WTC11 (cell line): Measurements from ENCODE around the gene FOXC1. TPM values are rescaled to one million over a fixed set of nuclear protein-coding genes. Genes with fewer than 3 reads are reported as not detected.

Experiments used
- ATAC-seq: fragments of 200-7000 bp; cut with Tn5 transposase; 2 replicates; pipeline ENCODE4 v1.10.0; 2021; ENCODE audit warnings: mild to moderate bottlenecking, moderate library complexity
- CTCF ChIA-PET: fragments of 300-600 bp; sonication (Branson Sonifier 250); formaldehyde crosslinking; loops from one replicate; lab custom pipeline; 2021; ENCODE audit warnings: antibody characterized with exemption; lab: Charles Lee
- POLR2A ChIA-PET: fragments of 350-600 bp; sonication (Branson Sonifier 250); formaldehyde crosslinking; loops from one replicate; lab custom pipeline; 2021; ENCODE audit warnings: antibody characterized with exemption; lab: Charles Lee
- DNase-seq: peaks from one replicate; pipeline ENCODE4 v3.0.0; 2021; ENCODE audit warnings: low spot score
- H3K27ac Mint-ChIP-seq: 2 replicates; pipeline ENCODE4 v1.8.0; 2021; ENCODE audit warnings: mixed read lengths
- H3K27me3 Mint-ChIP-seq: 2 replicates; pipeline ENCODE4 v1.8.0; 2021; ENCODE audit warnings: low read depth, mild to moderate bottlenecking, moderate library complexity, mixed read lengths
- H3K36me3 Mint-ChIP-seq: 2 replicates; pipeline ENCODE4 v1.8.0; 2021; ENCODE audit warnings: mixed read lengths
- H3K4me1 Mint-ChIP-seq: 2 replicates; pipeline ENCODE4 v1.8.0; 2022; ENCODE audit warnings: mixed read lengths
- H3K4me3 Mint-ChIP-seq: 2 replicates; pipeline ENCODE4 v1.8.0; 2021; ENCODE audit warnings: mild to moderate bottlenecking, moderate library complexity, mixed read lengths
- H3K9me3 Mint-ChIP-seq: 2 replicates; pipeline ENCODE4 v1.8.0; 2021; ENCODE audit warnings: mixed read lengths
- CTCF ChIP-seq: fragments of 200-600 bp; IDR thresholded peaks from 2 replicates; pipeline ENCODE4 v1.8.0; 2022; ENCODE audit warnings: antibody characterized with exemption
- ERG ChIP-seq: fragments of 250-450 bp; sonication (Bioruptor Pico); IDR thresholded peaks from 2 replicates; pipeline ENCODE4 v1.8.0; 2021; ENCODE audit warnings: mild to moderate bottlenecking
- ETV6 ChIP-seq: sonication (generic); formaldehyde crosslinking; IDR thresholded peaks from 2 replicates; pipeline ENCODE4 v1.8.1; 2022; ENCODE audit warnings: mild to moderate bottlenecking, missing genetic modification reagents
- GABPB1 ChIP-seq: sonication (generic); formaldehyde crosslinking; IDR thresholded peaks from 2 replicates; pipeline ENCODE4 v1.8.1; 2023; ENCODE audit warnings: mild to moderate bottlenecking, missing genetic modification reagents
- HMGA2 ChIP-seq: fragments of 250-450 bp; sonication (Bioruptor Pico); IDR thresholded peaks from 2 replicates; pipeline ENCODE4 v1.4.0; 2021; ENCODE audit warnings: mild to moderate bottlenecking, moderate library complexity
- IRF1 ChIP-seq: sonication (generic); formaldehyde crosslinking; IDR thresholded peaks from 2 replicates; pipeline ENCODE4 v1.8.0; 2023; ENCODE audit warnings: missing genetic modification reagents
- MAX ChIP-seq: sonication (generic); formaldehyde crosslinking; IDR thresholded peaks from 2 replicates; pipeline ENCODE4 v1.8.0; 2022; ENCODE audit warnings: mild to moderate bottlenecking, missing genetic modification reagents
- MXD4 ChIP-seq: fragments of 250-450 bp; sonication (Bioruptor Pico); IDR thresholded peaks from 2 replicates; pipeline ENCODE4 v1.8.0; 2021; ENCODE audit warnings: mild to moderate bottlenecking, moderate library complexity, borderline replicate concordance
- NR1H2 ChIP-seq: sonication (generic); formaldehyde crosslinking; IDR thresholded peaks from 2 replicates; pipeline ENCODE4 v1.9.0; 2021; ENCODE audit warnings: mild to moderate bottlenecking, moderate library complexity, missing genetic modification reagents
- PRRX2 ChIP-seq: fragments of 250-450 bp; sonication (Bioruptor Pico); IDR thresholded peaks from 2 replicates; pipeline ENCODE4 v1.8.0; 2021; ENCODE audit warnings: mild to moderate bottlenecking
- SOX15 ChIP-seq: fragments of 250-450 bp; sonication (Bioruptor Pico); IDR thresholded peaks from 2 replicates; pipeline ENCODE4 v1.9.0; 2021; ENCODE audit warnings: mild to moderate bottlenecking
- TP53 ChIP-seq: sonication (generic); formaldehyde crosslinking; IDR thresholded peaks from 2 replicates; pipeline ENCODE4 v1.8.1; 2023; ENCODE audit warnings: mild to moderate bottlenecking, missing genetic modification reagents
- ZBTB21 ChIP-seq: sonication (generic); formaldehyde crosslinking; IDR thresholded peaks from 2 replicates; pipeline ENCODE4 v1.8.1; 2023; ENCODE audit warnings: mild to moderate bottlenecking, missing genetic modification reagents, borderline replicate concordance
- ZNF121 ChIP-seq: sonication (generic); formaldehyde crosslinking; IDR thresholded peaks from 2 replicates; pipeline ENCODE4 v1.8.0; 2023; ENCODE audit warnings: missing genetic modification reagents
- ZNF138 ChIP-seq: sonication (generic); formaldehyde crosslinking; conservative IDR thresholded peaks from 2 replicates; pipeline ENCODE4 v1.8.1; 2022; ENCODE audit warnings: mild to moderate bottlenecking, moderate library complexity, missing genetic modification reagents
- ZNF317 ChIP-seq: sonication (generic); formaldehyde crosslinking; IDR thresholded peaks from 2 replicates; pipeline ENCODE4 v1.8.1; 2023; ENCODE audit warnings: low read depth, mild to moderate bottlenecking, moderate library complexity, missing genetic modification reagents, borderline replicate concordance
- ZNF671 ChIP-seq: fragments of 250-450 bp; sonication (Bioruptor Pico); IDR thresholded peaks from 2 replicates; pipeline ENCODE4 v1.8.0; 2021; ENCODE audit warnings: mild to moderate bottlenecking
- total RNA-seq: library from RNA; stranded (reverse); gene quantifications from 3 replicates; pipeline ENCODE4 v1.2.3, GENCODE V29; 2021
- TF ChIP-seq, protein P1 (sequence below): fragments of 250-450 bp; sonication (Bioruptor Pico); conservative IDR thresholded peaks from 2 replicates; pipeline ENCODE4 v1.9.0; 2021; ENCODE audit warnings: mild to moderate bottlenecking
- TF ChIP-seq, protein P2 (sequence below): sonication (generic); formaldehyde crosslinking; IDR thresholded peaks from 2 replicates; pipeline ENCODE4 v1.8.1; 2023; ENCODE audit warnings: mild to moderate bottlenecking, moderate library complexity, missing genetic modification reagents
- TF ChIP-seq, protein P3 (sequence below): sonication (generic); formaldehyde crosslinking; IDR thresholded peaks from 2 replicates; pipeline ENCODE4 v1.8.1; 2023; ENCODE audit warnings: mild to moderate bottlenecking, missing genetic modification reagents, moderate library complexity

FOXC1 gene
- total RNA-seq, 1 experiment from 2014 or later = 10.7 TPM

GRCh38 chr6:1618311-1619097 lies 8.8 kb downstream of the FOXC1 start:
- CTCF ChIA-PET = interaction anchor here (0.6 to 5.8 kb wide), 4 partner anchors 8 to 68 kb away, joined by 3 to 30 read pairs (median 4); partner anchors contain the start of gene FOXC1
- H3K4me1 Mint-ChIP-seq = peaks cover 38% of the 10 kb centered on the region
- H3K4me3 Mint-ChIP-seq = peak overlapping the region; percentile 29; the same call in 1 of the 2 replicates

GRCh38 chr6:1619098-1619672 lies 9.5 kb downstream of the FOXC1 start:
- H3K4me1 Mint-ChIP-seq = peaks cover 41% of the 10 kb centered on the region
- ChIA-PET CTCF (interaction anchor here (0.6 to 5.8 kb wide), 4 partner anchors 9 to 735 kb away, joined by 3 to 30 read pairs (median 4); partner anchors contain the start of gene FOXC1), POLR2A (interaction anchor here (0.5 kb wide), 1 partner anchor 1435 kb away, joined by 3 read pairs; no protein-coding TSS in a partner anchor)
- H3K27me3 Mint-ChIP-seq = peaks cover 98% of the 10 kb centered on the region
- no peaks in the 10 kb centered on the region for H3K9me3 Mint-ChIP-seq
- peak overlapping the region; percentile 45; the same call in 1 of the 2 replicates for H3K4me3 Mint-ChIP-seq
- H3K36me3 Mint-ChIP-seq = no peaks in the 10 kb centered on the region
- DNase-seq (no peak), ATAC-seq (no peak; the same call in 1 of the 2 replicates)
- H3K27ac Mint-ChIP-seq = no peak overlapping the region
- TF ChIP-seq, protein P1, sequence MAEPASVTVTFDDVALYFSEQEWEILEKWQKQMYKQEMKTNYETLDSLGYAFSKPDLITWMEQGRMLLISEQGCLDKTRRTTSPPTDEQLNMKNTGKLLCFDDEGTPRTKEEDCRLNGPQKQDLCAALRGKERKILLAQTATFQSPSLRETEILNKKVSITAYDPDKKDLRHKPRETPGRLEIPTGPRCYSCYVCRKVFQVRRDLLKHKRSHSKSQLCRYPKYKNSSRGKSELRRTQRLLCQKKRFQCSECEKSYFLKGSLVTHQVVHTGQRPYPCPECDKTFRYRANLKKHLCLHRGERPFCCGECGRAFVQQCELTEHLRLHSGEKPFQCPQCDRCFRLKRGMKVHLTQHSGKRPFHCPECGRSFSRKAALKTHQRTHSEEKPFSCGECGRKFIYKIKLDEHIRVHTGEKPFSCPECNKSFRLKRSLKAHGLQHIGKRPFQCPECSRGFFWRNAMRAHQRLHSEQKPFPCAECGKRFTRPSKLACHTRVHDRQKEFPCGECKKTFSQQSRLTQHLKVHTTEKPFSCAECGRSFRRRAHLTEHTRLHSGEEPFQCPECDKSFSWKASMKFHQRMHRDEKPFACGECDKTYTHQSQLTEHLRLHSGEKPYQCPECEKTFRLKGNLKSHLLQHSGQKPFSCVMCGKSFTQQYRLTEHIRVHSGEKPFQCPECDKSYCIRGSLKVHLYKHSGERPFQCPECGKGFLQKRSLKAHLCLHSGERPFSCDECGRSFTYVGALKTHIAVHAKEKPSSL (CRISPR knock-in tag) = no peak
- TF ChIP-seq HMGA2 (CRISPR knock-in tag) (no peak), PRRX2 (CRISPR knock-in tag) (no peak), ETV6 (CRISPR knock-in tag) (no peak), ZNF138 (no peak), SOX15 (CRISPR knock-in tag) (no peak), ZBTB21 (CRISPR knock-in tag) (no peak), MXD4 (CRISPR knock-in tag) (no peak), NR1H2 (CRISPR knock-in tag) (no peak), ZNF317 (no peak), MAX (CRISPR knock-in tag) (no peak), CTCF (no peak), GABPB1 (CRISPR knock-in tag) (no peak), IRF1 (no peak), ERG (CRISPR knock-in tag) (no peak), TP53 (no peak)
- TF ChIP-seq, protein P2, sequence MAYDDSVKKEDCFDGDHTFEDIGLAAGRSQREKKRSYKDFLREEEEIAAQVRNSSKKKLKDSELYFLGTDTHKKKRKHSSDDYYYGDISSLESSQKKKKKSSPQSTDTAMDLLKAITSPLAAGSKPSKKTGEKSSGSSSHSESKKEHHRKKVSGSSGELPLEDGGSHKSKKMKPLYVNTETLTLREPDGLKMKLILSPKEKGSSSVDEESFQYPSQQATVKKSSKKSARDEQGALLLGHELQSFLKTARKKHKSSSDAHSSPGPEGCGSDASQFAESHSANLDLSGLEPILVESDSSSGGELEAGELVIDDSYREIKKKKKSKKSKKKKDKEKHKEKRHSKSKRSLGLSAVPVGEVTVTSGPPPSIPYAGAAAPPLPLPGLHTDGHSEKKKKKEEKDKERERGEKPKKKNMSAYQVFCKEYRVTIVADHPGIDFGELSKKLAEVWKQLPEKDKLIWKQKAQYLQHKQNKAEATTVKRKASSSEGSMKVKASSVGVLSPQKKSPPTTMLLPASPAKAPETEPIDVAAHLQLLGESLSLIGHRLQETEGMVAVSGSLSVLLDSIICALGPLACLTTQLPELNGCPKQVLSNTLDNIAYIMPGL = no peak
- TF ChIP-seq, protein P3, sequence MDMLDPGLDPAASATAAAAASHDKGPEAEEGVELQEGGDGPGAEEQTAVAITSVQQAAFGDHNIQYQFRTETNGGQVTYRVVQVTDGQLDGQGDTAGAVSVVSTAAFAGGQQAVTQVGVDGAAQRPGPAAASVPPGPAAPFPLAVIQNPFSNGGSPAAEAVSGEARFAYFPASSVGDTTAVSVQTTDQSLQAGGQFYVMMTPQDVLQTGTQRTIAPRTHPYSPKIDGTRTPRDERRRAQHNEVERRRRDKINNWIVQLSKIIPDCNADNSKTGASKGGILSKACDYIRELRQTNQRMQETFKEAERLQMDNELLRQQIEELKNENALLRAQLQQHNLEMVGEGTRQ (CRISPR knock-in tag) = no peak

More at GRCh38 chr6:1618311-1619097, 8.8 kb downstream of the FOXC1 start:
- ATAC-seq (no peak), DNase-seq (no peak)
- Mint-ChIP-seq H3K9me3 (no peaks in the 10 kb centered on the region), H3K27ac (no peak overlapping the region), H3K36me3 (no peaks in the 10 kb centered on the region), H3K27me3 (peaks cover 97% of the 10 kb centered on the region)
- POLR2A ChIA-PET = no interaction called here
- TF ChIP-seq ZNF121 (CRISPR knock-in tag) (0 out of 2 replicates have a peak, but pooled peaks have one; percentile 42), ZNF671 (CRISPR knock-in tag) (no peak), MXD4 (CRISPR knock-in tag) (no peak)
